HL-60 (cell line): ENCODE measurements around the gene VAT1L.

ENCODE experiments used
- DNase-seq, 2 experiments: peaks; one replicate each; pipeline ENCODE4 v3.0.0-alpha.2; 2010 to 2020; ENCODE audit warnings: low read depth in 1 of 2, low spot score in 1 of 2
- H3K27ac ChIP-seq: fragments of 250-450 bp; sonication (Bioruptor Pico); replicated peaks from 2 replicates; pipeline ENCODE4 v1.5.1; 2020; ENCODE audit warnings: mild to moderate bottlenecking, moderate library complexity
- H3K27me3 ChIP-seq: fragments of 250-450 bp; sonication (Bioruptor Pico); 2 replicates; pipeline ENCODE4 v1.5.1; 2021; ENCODE audit warnings: mild to moderate bottlenecking, moderate library complexity; ENCODE audit not compliant: insufficient read depth, poor library complexity, severe bottlenecking
- H3K4me3 ChIP-seq: replicated peaks from 2 replicates; pipeline ENCODE4 v1.5.1; 2011; ENCODE audit warnings: mild to moderate bottlenecking, control low read depth, low read length; ENCODE audit not compliant: insufficient read depth
- GABPA ChIP-seq: IDR thresholded peaks from 2 replicates; pipeline ENCODE4 v1.6.1; 2012; ENCODE audit warnings: low read depth
- POLR2AphosphoS5 ChIP-seq: IDR thresholded peaks from 2 replicates; pipeline ENCODE4 v1.6.1; 2012; ENCODE audit warnings: low read depth
- SPI1 ChIP-seq: IDR thresholded peaks from 2 replicates; pipeline ENCODE4 v1.6.1; 2012; ENCODE audit warnings: low read depth, mild to moderate bottlenecking, borderline replicate concordance
- TF ChIP-seq, protein P1 (sequence below): IDR thresholded peaks from one replicate; pipeline ENCODE4 v1.5.1; 2011; ENCODE audit warnings: low read length, control low read depth, inconsistent platforms; ENCODE audit not compliant: insufficient read depth
- TF ChIP-seq, protein P2 (sequence below): IDR thresholded peaks from 2 replicates; pipeline ENCODE4 v1.6.1; 2012; ENCODE audit warnings: low read depth; ENCODE audit not compliant: insufficient replicate concordance

VAT1L gene

DNA sequence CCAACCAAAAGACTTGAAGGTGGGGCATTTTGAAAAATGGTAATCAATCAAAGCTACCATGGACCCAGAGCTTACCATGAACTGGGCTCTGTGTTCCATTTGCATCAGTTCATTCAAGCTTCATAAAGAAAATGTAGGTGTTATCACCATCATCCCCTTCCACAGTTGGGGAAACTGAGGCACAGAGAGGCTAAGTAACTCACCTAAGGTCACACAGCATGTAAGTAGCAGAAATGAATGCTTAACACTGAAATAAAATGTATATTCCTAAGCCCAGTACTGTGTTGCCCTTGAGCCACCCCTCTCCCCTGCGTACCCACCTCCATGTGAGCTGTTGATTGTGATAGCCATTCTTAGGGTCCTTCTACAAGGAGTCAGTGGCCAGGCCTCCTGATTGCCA is 83.6 kb downstream of the VAT1L start:
- Histone ChIP-seq H3K4me3 (no peak overlapping the region), H3K27me3 (no peaks in the 10 kb centered on the region), H3K27ac (no peak overlapping the region)
- DNase-seq: no peak
- TF ChIP-seq, protein P1, sequence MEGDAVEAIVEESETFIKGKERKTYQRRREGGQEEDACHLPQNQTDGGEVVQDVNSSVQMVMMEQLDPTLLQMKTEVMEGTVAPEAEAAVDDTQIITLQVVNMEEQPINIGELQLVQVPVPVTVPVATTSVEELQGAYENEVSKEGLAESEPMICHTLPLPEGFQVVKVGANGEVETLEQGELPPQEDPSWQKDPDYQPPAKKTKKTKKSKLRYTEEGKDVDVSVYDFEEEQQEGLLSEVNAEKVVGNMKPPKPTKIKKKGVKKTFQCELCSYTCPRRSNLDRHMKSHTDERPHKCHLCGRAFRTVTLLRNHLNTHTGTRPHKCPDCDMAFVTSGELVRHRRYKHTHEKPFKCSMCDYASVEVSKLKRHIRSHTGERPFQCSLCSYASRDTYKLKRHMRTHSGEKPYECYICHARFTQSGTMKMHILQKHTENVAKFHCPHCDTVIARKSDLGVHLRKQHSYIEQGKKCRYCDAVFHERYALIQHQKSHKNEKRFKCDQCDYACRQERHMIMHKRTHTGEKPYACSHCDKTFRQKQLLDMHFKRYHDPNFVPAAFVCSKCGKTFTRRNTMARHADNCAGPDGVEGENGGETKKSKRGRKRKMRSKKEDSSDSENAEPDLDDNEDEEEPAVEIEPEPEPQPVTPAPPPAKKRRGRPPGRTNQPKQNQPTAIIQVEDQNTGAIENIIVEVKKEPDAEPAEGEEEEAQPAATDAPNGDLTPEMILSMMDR: no peak
- TF ChIP-seq, protein P2, sequence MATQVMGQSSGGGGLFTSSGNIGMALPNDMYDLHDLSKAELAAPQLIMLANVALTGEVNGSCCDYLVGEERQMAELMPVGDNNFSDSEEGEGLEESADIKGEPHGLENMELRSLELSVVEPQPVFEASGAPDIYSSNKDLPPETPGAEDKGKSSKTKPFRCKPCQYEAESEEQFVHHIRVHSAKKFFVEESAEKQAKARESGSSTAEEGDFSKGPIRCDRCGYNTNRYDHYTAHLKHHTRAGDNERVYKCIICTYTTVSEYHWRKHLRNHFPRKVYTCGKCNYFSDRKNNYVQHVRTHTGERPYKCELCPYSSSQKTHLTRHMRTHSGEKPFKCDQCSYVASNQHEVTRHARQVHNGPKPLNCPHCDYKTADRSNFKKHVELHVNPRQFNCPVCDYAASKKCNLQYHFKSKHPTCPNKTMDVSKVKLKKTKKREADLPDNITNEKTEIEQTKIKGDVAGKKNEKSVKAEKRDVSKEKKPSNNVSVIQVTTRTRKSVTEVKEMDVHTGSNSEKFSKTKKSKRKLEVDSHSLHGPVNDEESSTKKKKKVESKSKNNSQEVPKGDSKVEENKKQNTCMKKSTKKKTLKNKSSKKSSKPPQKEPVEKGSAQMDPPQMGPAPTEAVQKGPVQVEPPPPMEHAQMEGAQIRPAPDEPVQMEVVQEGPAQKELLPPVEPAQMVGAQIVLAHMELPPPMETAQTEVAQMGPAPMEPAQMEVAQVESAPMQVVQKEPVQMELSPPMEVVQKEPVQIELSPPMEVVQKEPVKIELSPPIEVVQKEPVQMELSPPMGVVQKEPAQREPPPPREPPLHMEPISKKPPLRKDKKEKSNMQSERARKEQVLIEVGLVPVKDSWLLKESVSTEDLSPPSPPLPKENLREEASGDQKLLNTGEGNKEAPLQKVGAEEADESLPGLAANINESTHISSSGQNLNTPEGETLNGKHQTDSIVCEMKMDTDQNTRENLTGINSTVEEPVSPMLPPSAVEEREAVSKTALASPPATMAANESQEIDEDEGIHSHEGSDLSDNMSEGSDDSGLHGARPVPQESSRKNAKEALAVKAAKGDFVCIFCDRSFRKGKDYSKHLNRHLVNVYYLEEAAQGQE: no peak
- TF ChIP-seq POLR2AphosphoS5: no peak
- no peak for TF ChIP-seq GABPA
- TF ChIP-seq SPI1: no peak

DNA sequence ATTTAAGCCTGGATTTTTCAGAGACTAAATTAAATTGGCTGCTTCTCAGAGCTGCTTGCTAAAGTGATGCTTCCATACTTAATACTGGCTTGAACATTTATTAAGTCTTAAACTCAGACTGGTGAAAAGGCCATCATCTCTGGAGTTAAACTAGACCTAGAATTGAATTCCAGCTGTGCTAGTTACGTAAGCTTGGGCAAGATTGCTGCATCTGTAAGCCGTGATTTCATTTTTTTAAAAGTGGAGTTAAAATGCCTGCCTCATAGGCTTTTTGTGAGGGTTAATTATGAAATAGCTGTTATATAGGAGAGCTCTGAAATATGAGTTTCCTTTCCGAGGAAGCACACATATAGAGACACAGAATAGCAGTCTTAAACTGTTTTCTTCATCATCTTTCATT is 84.7 kb downstream of the VAT1L start:
- Histone ChIP-seq H3K27me3 (no peaks in the 10 kb centered on the region), H3K27ac (no peak overlapping the region), H3K4me3 (no peak overlapping the region)
- TF ChIP-seq SPI1 (no peak), GABPA (no peak), POLR2AphosphoS5 (no peak)
- TF ChIP-seq, protein P1: no peak
- TF ChIP-seq, protein P2: no peak
- DNase-seq: no peak

DNA sequence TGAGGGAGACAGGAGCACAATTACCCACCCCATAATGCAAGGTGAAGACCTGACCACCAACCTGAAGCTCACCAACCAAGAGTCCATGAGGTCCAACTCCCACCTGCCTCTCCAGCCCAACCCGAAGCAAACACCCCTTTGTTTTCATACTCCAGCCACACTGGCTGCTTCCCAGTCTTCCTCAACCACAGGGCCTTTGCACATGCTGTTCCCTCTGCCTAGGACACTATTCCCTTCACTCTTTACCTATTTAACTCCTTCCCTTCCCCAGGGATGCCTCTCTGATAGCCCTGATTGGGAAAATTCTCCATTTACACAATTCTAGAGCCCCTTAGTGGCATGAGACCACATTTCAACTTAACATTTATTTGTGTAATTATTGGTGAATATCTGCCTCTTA is 86.0 kb downstream of the VAT1L start:
- no peaks in the 10 kb centered on the region for H3K27me3 ChIP-seq
- no peak for DNase-seq
- no peak for TF ChIP-seq SPI1
- no peak for TF ChIP-seq GABPA
- TF ChIP-seq, protein P2: no peak
- TF ChIP-seq POLR2AphosphoS5: no peak
- no peak overlapping the region for H3K4me3 ChIP-seq
- no peak overlapping the region for H3K27ac ChIP-seq

DNA sequence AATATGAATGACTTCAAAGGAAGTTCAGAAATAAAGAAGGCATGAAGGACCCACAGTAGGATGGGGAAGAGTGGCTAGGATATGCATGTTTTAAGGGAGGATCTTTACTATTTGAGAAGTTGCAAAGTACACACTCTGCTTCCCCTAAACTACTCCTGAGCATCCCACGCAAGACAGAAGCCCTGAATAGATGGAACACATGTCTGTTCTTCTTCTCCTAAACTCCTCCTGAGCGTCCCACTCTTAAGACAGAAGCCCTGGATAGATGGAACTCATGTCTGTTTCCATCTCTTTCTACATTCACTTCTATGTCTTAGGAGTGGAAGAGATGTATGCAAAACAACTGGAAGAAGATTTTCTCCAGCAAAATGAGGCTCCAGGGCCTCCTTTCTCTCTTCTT is 88.4 kb downstream of the VAT1L start:
- H3K27me3 ChIP-seq: no peaks in the 10 kb centered on the region
- H3K4me3 ChIP-seq: no peak overlapping the region
- DNase-seq: no peak
- TF ChIP-seq, protein P2: no peak
- no peak for TF ChIP-seq POLR2AphosphoS5
- no peak overlapping the region for H3K27ac ChIP-seq
